ENCODE results near the gene HMOX1. TPM values are rescaled to one million over a fixed set of nuclear protein-coding genes. Genes with fewer than 3 reads are reported as not detected.
"Not testable (repeated sequence)": the region's sequence is repeated elsewhere in the genome, so short reads cannot be mapped to it uniquely, and the experiment has no call there.

Gene HMOX1
- total RNA-seq, 4 donors from 2014 or later = 0.51 to 13.8 (median 8.5) TPM

- no peak for DNase-seq
- Histone ChIP-seq H3K36me3 (no peaks in the 10 kb centered on the region), H3K27me3 (no peaks in the 10 kb centered on the region), H3K4me3 (no peak overlapping the region), H3K9me3 (no peaks in the 10 kb centered on the region), H3K27ac (no peak overlapping the region), H3K4me1 (no peaks in the 10 kb centered on the region)
- intact Hi-C loops (cut with DNase I; ENCODE audit: low total_unique reads) = no loop called here
- TF ChIP-seq, protein P1, sequence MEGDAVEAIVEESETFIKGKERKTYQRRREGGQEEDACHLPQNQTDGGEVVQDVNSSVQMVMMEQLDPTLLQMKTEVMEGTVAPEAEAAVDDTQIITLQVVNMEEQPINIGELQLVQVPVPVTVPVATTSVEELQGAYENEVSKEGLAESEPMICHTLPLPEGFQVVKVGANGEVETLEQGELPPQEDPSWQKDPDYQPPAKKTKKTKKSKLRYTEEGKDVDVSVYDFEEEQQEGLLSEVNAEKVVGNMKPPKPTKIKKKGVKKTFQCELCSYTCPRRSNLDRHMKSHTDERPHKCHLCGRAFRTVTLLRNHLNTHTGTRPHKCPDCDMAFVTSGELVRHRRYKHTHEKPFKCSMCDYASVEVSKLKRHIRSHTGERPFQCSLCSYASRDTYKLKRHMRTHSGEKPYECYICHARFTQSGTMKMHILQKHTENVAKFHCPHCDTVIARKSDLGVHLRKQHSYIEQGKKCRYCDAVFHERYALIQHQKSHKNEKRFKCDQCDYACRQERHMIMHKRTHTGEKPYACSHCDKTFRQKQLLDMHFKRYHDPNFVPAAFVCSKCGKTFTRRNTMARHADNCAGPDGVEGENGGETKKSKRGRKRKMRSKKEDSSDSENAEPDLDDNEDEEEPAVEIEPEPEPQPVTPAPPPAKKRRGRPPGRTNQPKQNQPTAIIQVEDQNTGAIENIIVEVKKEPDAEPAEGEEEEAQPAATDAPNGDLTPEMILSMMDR (IDR thresholded peaks at IDR 0.05) = no peak
- no peak for TF ChIP-seq POLR2A (IDR thresholded peaks at IDR 0.05)
Observed at GRCh38 chr22:35357883-35358621, 22.8 kb upstream of the HMOX1 start.

- intact Hi-C loops (cut with DNase I; ENCODE audit: low total_unique reads) = no loop called here
- no peak overlapping the region for H3K27ac ChIP-seq
- no peaks in the 10 kb centered on the region for H3K36me3 ChIP-seq
- no peaks in the 10 kb centered on the region for H3K27me3 ChIP-seq
- H3K4me1 ChIP-seq = no peaks in the 10 kb centered on the region
- DNase-seq = no peak
- no peak overlapping the region for H3K4me3 ChIP-seq
- no peaks in the 10 kb centered on the region for H3K9me3 ChIP-seq
- TF ChIP-seq, protein P1 (IDR thresholded peaks at IDR 0.05) = no peak
- TF ChIP-seq POLR2A (IDR thresholded peaks at IDR 0.05) = no peak
Observed at GRCh38 chr22:35359380-35360065, 21.4 kb upstream of the HMOX1 start.

DNA sequence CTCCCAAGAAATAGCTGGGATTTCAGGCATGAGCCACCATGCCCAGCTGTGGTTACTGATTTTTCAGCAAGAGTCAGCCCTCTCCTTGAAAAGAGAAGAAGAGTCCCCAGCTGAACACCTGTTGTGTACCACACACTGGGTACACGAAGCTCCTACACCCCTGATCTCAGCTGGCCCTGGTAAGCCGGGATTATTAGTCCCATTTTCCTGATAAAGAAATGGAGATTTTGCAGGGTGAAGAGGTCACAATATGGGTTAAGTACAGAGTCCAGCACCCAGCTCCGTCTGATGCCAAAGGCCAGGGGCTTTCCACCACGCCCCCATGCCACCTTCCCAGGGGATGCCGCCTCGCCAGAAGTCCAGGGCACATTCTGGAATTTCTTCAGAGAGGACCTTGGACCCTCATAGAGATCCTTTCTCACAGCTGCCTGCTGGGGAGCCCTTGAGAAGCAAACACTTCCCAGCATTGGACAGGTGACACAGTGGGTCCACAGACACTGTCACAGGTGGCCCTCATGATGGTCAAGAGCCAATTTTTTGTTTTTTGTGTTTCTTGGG lies 19.8 kb upstream of the HMOX1 start:
- H3K27me3 ChIP-seq = no peaks in the 10 kb centered on the region
- no peak overlapping the region for H3K4me3 ChIP-seq
- no peaks in the 10 kb centered on the region for H3K4me1 ChIP-seq
- no peak for TF ChIP-seq POLR2A (IDR thresholded peaks at IDR 0.05)
- TF ChIP-seq, protein P1 (IDR thresholded peaks at IDR 0.05) = no peak
- H3K27ac ChIP-seq = no peak overlapping the region
- no peak for DNase-seq
- no peaks in the 10 kb centered on the region for H3K36me3 ChIP-seq
- intact Hi-C loops (cut with DNase I; ENCODE audit: low total_unique reads) = no loop called here
- H3K9me3 ChIP-seq = no peaks in the 10 kb centered on the region

GRCh38 chr22:35363566-35364086 lies 17.3 kb upstream of the HMOX1 start:
- TF ChIP-seq, protein P1 (IDR thresholded peaks at IDR 0.05) = no peak
- TF ChIP-seq POLR2A (IDR thresholded peaks at IDR 0.05) = no peak
- DNase-seq = no peak
- H3K36me3 ChIP-seq = no peaks in the 10 kb centered on the region
- intact Hi-C loops (cut with DNase I; ENCODE audit: low total_unique reads) = no loop called here
- no peak overlapping the region for H3K4me3 ChIP-seq
- no peaks in the 10 kb centered on the region for H3K9me3 ChIP-seq
- no peaks in the 10 kb centered on the region for H3K27me3 ChIP-seq
- H3K4me1 ChIP-seq = no peaks in the 10 kb centered on the region
- H3K27ac ChIP-seq = no peak overlapping the region

DNA sequence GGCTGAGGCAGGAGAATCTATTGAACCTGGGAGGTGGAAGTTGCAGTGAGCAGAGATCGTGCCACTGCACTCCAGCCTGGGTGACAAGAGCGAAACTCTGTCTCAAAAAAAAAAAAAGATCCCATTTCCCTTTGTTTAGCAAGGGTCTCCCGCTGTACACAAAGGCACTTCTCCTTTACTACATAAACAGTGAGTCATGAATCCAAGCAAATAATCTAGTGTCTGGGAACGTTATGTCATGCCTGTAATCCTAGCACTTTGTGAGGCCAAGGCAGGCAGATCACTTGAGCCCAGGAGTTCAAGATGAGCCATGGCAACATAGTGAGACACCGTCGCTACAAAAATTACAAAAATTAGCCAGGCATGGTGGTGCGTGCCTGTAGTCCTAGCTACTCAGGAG lies 16.7 kb upstream of the HMOX1 start:
- H3K27me3 ChIP-seq; H3K27ac ChIP-seq; H3K9me3 ChIP-seq; H3K36me3 ChIP-seq; DNase-seq; intact Hi-C loops (cut with DNase I; ENCODE audit: low total_unique reads); H3K4me3 ChIP-seq; H3K4me1 ChIP-seq: not testable (repeated sequence)

Data from uterus (tissue), 4 donors.